NOMO-1 treated with DMSO at 0.1 percent for 48 hours (cell line): Measurements from ENCODE around the gene ARHGAP28.

Source experiments
- DNase-seq: peaks from one replicate; lab custom pipeline; 2025; ENCODE audit not compliant: unreplicated experiment; lab: John Stamatoyannopoulos, UW

The ARHGAP28 gene

GRCh38 chr18:6730416-6731221, 1.1 kb downstream of the ARHGAP28 start:
- no peak for DNase-seq

GRCh38 chr18:6731222-6731596, 1.7 kb downstream of the ARHGAP28 start:
- DNase-seq, result no peak

GRCh38 chr18:6732952-6733351, 3.4 kb downstream of the ARHGAP28 start:
- DNase-seq, result no peak

GRCh38 chr18:6733758-6734157, 4.2 kb downstream of the ARHGAP28 start:
- DNase-seq, result no peak

- DNase-seq, result no peak
These were observed 5.4 kb downstream of the ARHGAP28 start for GRCh38 chr18:6734726-6735430.

GRCh38 chr18:6737833-6738232, 8.3 kb downstream of the ARHGAP28 start:
- no peak for DNase-seq

GRCh38 chr18:6738622-6739021, 9.1 kb downstream of the ARHGAP28 start:
- DNase-seq, result no peak

- DNase-seq, result no peak
These were observed 11.7 kb downstream of the ARHGAP28 start for GRCh38 chr18:6741232-6741663.

GRCh38 chr18:6741786-6742185, 12.3 kb downstream of the ARHGAP28 start:
- no peak for DNase-seq

GRCh38 chr18:6743999-6744398, 14.5 kb downstream of the ARHGAP28 start:
- DNase-seq, result no peak

GRCh38 chr18:6744816-6745455, 15.4 kb downstream of the ARHGAP28 start:
- no peak for DNase-seq

- no peak for DNase-seq
These were observed 16.1 kb downstream of the ARHGAP28 start for GRCh38 chr18:6745504-6746031.

- no peak for DNase-seq
These were observed 17.0 kb downstream of the ARHGAP28 start for GRCh38 chr18:6746386-6746960.

- no peak for DNase-seq
These were observed 18.1 kb downstream of the ARHGAP28 start for GRCh38 chr18:6747646-6748045.

- DNase-seq, result no peak
These were observed 18.7 kb downstream of the ARHGAP28 start for GRCh38 chr18:6748241-6748640.

- no peak for DNase-seq
These were observed 20.9 kb downstream of the ARHGAP28 start for GRCh38 chr18:6750411-6750810.

GRCh38 chr18:6751222-6751621, 21.7 kb downstream of the ARHGAP28 start:
- no peak for DNase-seq

- DNase-seq, result no peak
These were observed 22.8 kb downstream of the ARHGAP28 start for GRCh38 chr18:6752202-6752860.

- no peak for DNase-seq
These were observed 25.6 kb downstream of the ARHGAP28 start for GRCh38 chr18:6755107-6755506.

- DNase-seq, result no peak
These were observed 28.4 kb downstream of the ARHGAP28 start for GRCh38 chr18:6757931-6758330.

- DNase-seq, result no peak
These were observed 30.1 kb downstream of the ARHGAP28 start for GRCh38 chr18:6759579-6759978.
